OCI-LY3 (cell line): ENCODE measurements around the gene WDR48.
A peak's percentile ranks its signal among the peaks of the same experiment; 100 is the strongest.
"Not testable (repeated sequence)": the region's sequence is repeated elsewhere in the genome, so short reads cannot be mapped to it uniquely, and the experiment has no call there.

ENCODE experiments used
- H2AFZ ChIP-seq: fragments of 200-600, 300-600 bp; shearing (Covaris generic); 2 replicates; pipeline ENCODE4 v1.6.0; 2014; ENCODE audit warnings: antibody characterized with exemption, low read depth, low read length
- H3K27ac ChIP-seq: fragments of 200-600, 300-600 bp; sonication (generic); 2 replicates; pipeline ENCODE4 v1.5.1; 2014; ENCODE audit warnings: mild to moderate bottlenecking, low read length, moderate library complexity, mixed read lengths
- H3K27me3 ChIP-seq: fragments of 200-600, 300-600 bp; sonication (generic); 2 replicates; pipeline ENCODE4 v1.6.1; 2014; ENCODE audit warnings: low read depth, low read length, mixed read lengths
- H3K36me3 ChIP-seq: fragments of 200-600, 300-600 bp; sonication (generic); replicated peaks from 2 replicates; pipeline ENCODE3; 2014; ENCODE audit warnings: low read depth, low read length, mixed read lengths
- H3K4me1 ChIP-seq: fragments of 300-600, 200-600 bp; sonication (generic); 2 replicates; pipeline ENCODE4 v1.6.1; 2014; ENCODE audit warnings: low read length, mixed read lengths
- H3K4me2 ChIP-seq: fragments of 200-600, 300-600 bp; sonication (generic); 2 replicates; pipeline ENCODE4 v1.6.1; 2014; ENCODE audit warnings: low read length, mixed read lengths
- H3K4me3 ChIP-seq: fragments of 300-600, 200-600 bp; sonication (generic); 2 replicates; pipeline ENCODE4 v1.5.1; 2014; ENCODE audit warnings: antibody characterized with exemption, mild to moderate bottlenecking, low read length, moderate library complexity
- H3K79me2 ChIP-seq: fragments of 300-600, 200-600 bp; shearing (Covaris generic); 2 replicates; pipeline ENCODE4 v1.6.1; 2014; ENCODE audit warnings: mild to moderate bottlenecking, low read length, mixed read lengths
- H3K9ac ChIP-seq: fragments of 300-600, 200-600 bp; shearing (Covaris generic); 2 replicates; pipeline ENCODE4 v1.6.0; 2014; ENCODE audit warnings: mild to moderate bottlenecking, low read length, moderate library complexity
- H3K9me3 ChIP-seq: fragments of 200-600, 300-600 bp; shearing (Covaris generic); 2 replicates; pipeline ENCODE4 v1.6.1; 2014; ENCODE audit warnings: low read length, mixed read lengths; ENCODE audit not compliant: insufficient read depth
- H4K20me1 ChIP-seq: fragments of 200-600, 300-600 bp; sonication (generic); 2 replicates; pipeline ENCODE4 v1.6.1; 2016; ENCODE audit warnings: low read length, mixed read lengths; ENCODE audit not compliant: insufficient read depth
- EZH2phosphoT487 ChIP-seq: fragments of 200-600 bp; shearing (Covaris generic); IDR thresholded peaks from 2 replicates; pipeline ENCODE4 v1.6.1; 2018; ENCODE audit warnings: antibody characterized with exemption, mixed run types, low read depth
- TF ChIP-seq, protein P1 (sequence below): fragments of 200-600, 300-600 bp; sonication (generic); IDR thresholded peaks from 2 replicates; pipeline ENCODE4 v1.5.1; 2014; ENCODE audit warnings: antibody characterized with exemption, low read length, low read depth

The WDR48 gene

DNA sequence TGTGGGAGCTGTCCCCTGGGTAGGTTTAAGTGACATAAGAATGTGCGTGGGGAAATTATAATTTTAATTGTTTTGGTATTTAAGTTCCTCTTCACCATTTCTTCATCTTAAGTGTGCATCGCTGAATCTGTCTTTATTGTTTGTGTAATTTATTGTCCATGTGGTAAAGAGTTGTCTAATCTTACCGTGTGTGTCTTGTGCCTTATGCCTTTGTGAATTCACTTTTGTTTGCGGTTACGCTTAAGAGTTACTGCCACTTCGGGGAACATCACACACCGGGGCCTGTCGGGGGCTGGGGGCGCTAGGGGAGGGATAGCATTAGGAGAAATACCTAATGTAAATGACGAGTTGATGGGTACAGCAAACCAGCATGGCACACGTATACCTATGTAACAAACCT is 767 bp downstream of the WDR48 start:
- Histone ChIP-seq H3K4me3 (peak overlapping the region; percentile 82), H2AFZ (0 out of 2 replicates have a peak overlapping the region, but pooled peaks have one; percentile 81), H3K27me3 (no peaks in the 10 kb centered on the region), H3K79me2 (peaks cover 39% of the 10 kb centered on the region), H3K4me1 (peaks cover 43% of the 10 kb centered on the region), H3K9me3 (no peaks in the 10 kb centered on the region), H4K20me1 (no peaks in the 10 kb centered on the region), H3K4me2 (peak overlapping the region; percentile 80), H3K36me3 (no peaks in the 10 kb centered on the region), H3K9ac (peak overlapping the region; percentile 73), H3K27ac (peak overlapping the region; percentile 52; the same call in 1 of the 2 replicates)
- no peak for TF ChIP-seq EZH2phosphoT487
- TF ChIP-seq, protein P1, sequence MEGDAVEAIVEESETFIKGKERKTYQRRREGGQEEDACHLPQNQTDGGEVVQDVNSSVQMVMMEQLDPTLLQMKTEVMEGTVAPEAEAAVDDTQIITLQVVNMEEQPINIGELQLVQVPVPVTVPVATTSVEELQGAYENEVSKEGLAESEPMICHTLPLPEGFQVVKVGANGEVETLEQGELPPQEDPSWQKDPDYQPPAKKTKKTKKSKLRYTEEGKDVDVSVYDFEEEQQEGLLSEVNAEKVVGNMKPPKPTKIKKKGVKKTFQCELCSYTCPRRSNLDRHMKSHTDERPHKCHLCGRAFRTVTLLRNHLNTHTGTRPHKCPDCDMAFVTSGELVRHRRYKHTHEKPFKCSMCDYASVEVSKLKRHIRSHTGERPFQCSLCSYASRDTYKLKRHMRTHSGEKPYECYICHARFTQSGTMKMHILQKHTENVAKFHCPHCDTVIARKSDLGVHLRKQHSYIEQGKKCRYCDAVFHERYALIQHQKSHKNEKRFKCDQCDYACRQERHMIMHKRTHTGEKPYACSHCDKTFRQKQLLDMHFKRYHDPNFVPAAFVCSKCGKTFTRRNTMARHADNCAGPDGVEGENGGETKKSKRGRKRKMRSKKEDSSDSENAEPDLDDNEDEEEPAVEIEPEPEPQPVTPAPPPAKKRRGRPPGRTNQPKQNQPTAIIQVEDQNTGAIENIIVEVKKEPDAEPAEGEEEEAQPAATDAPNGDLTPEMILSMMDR: no peak

DNA sequence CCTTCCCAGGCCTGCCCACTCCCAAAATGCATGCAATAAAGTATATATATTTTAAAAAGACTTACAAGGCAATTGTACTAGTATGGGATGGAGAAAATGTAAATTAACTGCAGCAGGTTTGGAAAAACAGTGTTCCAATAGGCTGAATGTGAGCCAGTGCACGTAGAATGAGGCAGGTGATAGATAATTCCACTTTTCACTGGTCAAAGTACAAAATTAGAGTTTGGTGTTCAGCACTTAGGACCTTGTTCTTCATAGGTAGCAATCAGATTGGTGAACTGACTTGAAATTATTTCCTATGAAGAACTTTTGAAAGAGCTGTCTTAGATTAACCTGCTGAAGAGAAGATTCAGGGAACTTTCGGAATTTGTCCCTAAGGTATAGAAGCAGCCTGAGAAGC is 1.9 kb downstream of the WDR48 start:
- Histone ChIP-seq H2AFZ (no peak overlapping the region), H3K9ac (no peak overlapping the region), H3K4me1 (peaks cover 43% of the 10 kb centered on the region), H4K20me1 (no peaks in the 10 kb centered on the region), H3K79me2 (peaks cover 48% of the 10 kb centered on the region), H3K36me3 (no peaks in the 10 kb centered on the region), H3K27ac (no peak overlapping the region), H3K4me3 (no peak overlapping the region), H3K4me2 (no peak overlapping the region), H3K27me3 (no peaks in the 10 kb centered on the region), H3K9me3 (no peaks in the 10 kb centered on the region)
- TF ChIP-seq, protein P1: no peak
- TF ChIP-seq EZH2phosphoT487: no peak

DNA sequence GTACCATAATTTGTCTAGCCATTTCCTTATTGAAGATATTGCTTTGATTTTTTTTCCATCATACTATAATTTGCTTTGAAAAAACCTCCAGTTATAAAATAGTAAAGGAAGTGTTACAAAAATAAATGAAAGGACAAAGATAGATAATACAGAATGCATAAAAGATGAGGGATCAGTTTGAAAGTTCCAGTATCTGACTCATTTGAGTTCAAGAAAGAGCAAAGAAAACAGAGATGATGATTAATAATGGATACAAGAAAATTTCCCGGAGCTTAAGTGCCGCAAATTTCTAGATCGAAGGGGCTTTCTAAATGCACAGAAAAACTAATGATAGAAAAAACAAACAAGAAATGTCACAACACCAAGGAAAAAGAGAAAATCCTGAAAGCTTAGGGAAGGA is 4.3 kb downstream of the WDR48 start:
- H4K20me1 ChIP-seq: no peaks in the 10 kb centered on the region
- H3K27me3 ChIP-seq: no peaks in the 10 kb centered on the region
- H3K4me1 ChIP-seq: peaks cover 28% of the 10 kb centered on the region
- peak overlapping the region; percentile 46 for H3K4me3 ChIP-seq
- H2AFZ ChIP-seq: no peak overlapping the region
- no peaks in the 10 kb centered on the region for H3K36me3 ChIP-seq
- H3K27ac ChIP-seq: no peak overlapping the region
- H3K79me2 ChIP-seq: peaks cover 63% of the 10 kb centered on the region
- no peak for TF ChIP-seq EZH2phosphoT487
- TF ChIP-seq, protein P1: no peak
- no peaks in the 10 kb centered on the region for H3K9me3 ChIP-seq
- H3K9ac ChIP-seq: no peak overlapping the region
- peak overlapping the region; percentile 67 for H3K4me2 ChIP-seq

DNA sequence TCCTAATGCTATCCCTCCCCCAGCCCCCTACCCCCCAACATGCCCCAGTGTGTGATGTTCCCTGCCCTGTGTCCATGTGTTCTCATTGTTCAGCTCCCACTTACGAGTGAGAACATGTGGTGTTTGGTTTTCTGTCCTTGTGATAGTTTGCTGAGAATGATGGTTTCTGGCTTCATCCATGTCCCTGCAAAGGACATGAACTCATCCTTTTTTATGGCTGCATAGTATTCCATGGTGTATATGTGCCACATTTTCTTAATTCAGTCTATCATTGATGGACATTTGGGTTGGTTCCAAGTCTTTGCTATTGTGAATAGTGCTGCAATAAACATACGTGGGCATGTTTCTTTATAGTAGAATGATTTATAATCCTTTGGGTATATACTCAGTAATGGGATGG is 9.4 kb downstream of the WDR48 start:
- H3K27ac ChIP-seq, H3K9ac ChIP-seq, H3K9me3 ChIP-seq, H3K4me2 ChIP-seq, H3K27me3 ChIP-seq, H4K20me1 ChIP-seq, H2AFZ ChIP-seq, H3K36me3 ChIP-seq, H3K4me3 ChIP-seq: not testable (repeated sequence)
- peaks cover 39% of the 10 kb centered on the region for H3K79me2 ChIP-seq
- H3K4me1 ChIP-seq: peaks cover 18% of the 10 kb centered on the region

DNA sequence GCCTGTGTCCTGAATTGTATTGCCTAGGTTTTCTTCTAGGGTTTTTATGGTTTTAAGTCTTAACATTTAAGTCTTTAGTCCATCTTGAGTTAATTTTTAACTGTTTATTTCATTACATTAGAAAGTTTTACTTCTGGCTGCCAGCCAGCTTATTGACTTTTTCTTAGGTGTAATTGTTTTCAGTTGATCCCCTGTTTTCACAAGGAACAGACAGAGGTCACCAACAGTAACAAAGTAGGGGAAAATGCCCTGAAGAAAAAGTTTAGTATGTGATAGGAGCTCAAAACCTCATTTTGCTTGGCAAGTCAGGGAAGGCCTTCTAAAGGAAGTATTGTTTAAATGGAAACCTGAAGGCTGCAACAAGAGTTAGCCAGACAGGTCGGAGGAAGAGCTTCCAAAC is 10.4 kb downstream of the WDR48 start:
- Histone ChIP-seq H3K36me3 (peaks cover 8% of the 10 kb centered on the region), H3K27ac (no peak overlapping the region), H3K9ac (no peak overlapping the region), H2AFZ (no peak overlapping the region), H3K27me3 (no peaks in the 10 kb centered on the region), H3K4me3 (no peak overlapping the region), H3K4me1 (peaks cover 9% of the 10 kb centered on the region), H3K79me2 (peaks cover 35% of the 10 kb centered on the region), H3K9me3 (no peaks in the 10 kb centered on the region), H4K20me1 (peaks cover 4% of the 10 kb centered on the region; the same call in 1 of the 2 replicates), H3K4me2 (no peak overlapping the region)
- TF ChIP-seq, protein P1: no peak
- TF ChIP-seq EZH2phosphoT487: no peak
